Stimulated activated naive CD4-positive, alpha-beta T cell treated with Interleukin-2 at 50 U/mL for 16 hours (primary cell): ENCODE results near the gene ARHGAP40.

ENCODE experiments used
- DNase-seq: peaks from one replicate; lab custom pipeline; 2025; lab: John Stamatoyannopoulos, UW

Gene ARHGAP40

GRCh38 chr20:38617011-38617829 lies 15.6 kb downstream of the ARHGAP40 start:
- no peak for DNase-seq

GRCh38 chr20:38617830-38618196 lies 16.2 kb downstream of the ARHGAP40 start:
- no peak for DNase-seq

GRCh38 chr20:38620441-38620840 lies 18.8 kb downstream of the ARHGAP40 start:
- no peak for DNase-seq

GRCh38 chr20:38623061-38623460 lies 21.5 kb downstream of the ARHGAP40 start:
- no peak for DNase-seq

- DNase-seq, result no peak
Observed at GRCh38 chr20:38624084-38624483, 22.5 kb downstream of the ARHGAP40 start.

GRCh38 chr20:38625896-38626295 lies 24.3 kb downstream of the ARHGAP40 start:
- no peak for DNase-seq

- no peak for DNase-seq
Observed at GRCh38 chr20:38626921-38627659, 25.5 kb downstream of the ARHGAP40 start.

GRCh38 chr20:38628580-38629470 lies 27.2 kb downstream of the ARHGAP40 start:
- no peak for DNase-seq

GRCh38 chr20:38629979-38630378 lies 28.4 kb downstream of the ARHGAP40 start:
- no peak for DNase-seq

GRCh38 chr20:38630727-38631126 lies 29.1 kb downstream of the ARHGAP40 start:
- DNase-seq, result no peak

- no peak for DNase-seq
Observed at GRCh38 chr20:38631155-38632022, 29.8 kb downstream of the ARHGAP40 start.

GRCh38 chr20:38633577-38634093 lies 32.0 kb downstream of the ARHGAP40 start:
- DNase-seq, result peak; percentile 31

GRCh38 chr20:38635721-38636288 lies 34.2 kb downstream of the ARHGAP40 start:
- no peak for DNase-seq

GRCh38 chr20:38640521-38640920 lies 38.9 kb downstream of the ARHGAP40 start:
- no peak for DNase-seq

GRCh38 chr20:38642498-38642897 lies 40.9 kb downstream of the ARHGAP40 start:
- DNase-seq, result no peak

GRCh38 chr20:38644588-38645260 lies 43.1 kb downstream of the ARHGAP40 start:
- DNase-seq, result no peak

- DNase-seq, result no peak
Observed at GRCh38 chr20:38645351-38645750, 43.7 kb downstream of the ARHGAP40 start.

GRCh38 chr20:38645980-38646858 lies 44.6 kb downstream of the ARHGAP40 start:
- peak; percentile 82 for DNase-seq

- no peak for DNase-seq
Observed at GRCh38 chr20:38649275-38649891, 47.8 kb downstream of the ARHGAP40 start.
